Stimulated activated CD4-positive, alpha-beta T cell treated with anti-CD3 and anti-CD28 coated beads, Interleukin-2, amount 100 ng/mL, for 24 hours (primary cell): Measurements from ENCODE around the gene SNX13.
A peak's percentile ranks its signal among the peaks of the same experiment; 100 is the strongest.

Source experiments
- DNase-seq, 2 donors: peaks; one replicate each; pipeline ENCODE4 v3.0.0-alpha.2; 2020

Gene SNX13

DNA sequence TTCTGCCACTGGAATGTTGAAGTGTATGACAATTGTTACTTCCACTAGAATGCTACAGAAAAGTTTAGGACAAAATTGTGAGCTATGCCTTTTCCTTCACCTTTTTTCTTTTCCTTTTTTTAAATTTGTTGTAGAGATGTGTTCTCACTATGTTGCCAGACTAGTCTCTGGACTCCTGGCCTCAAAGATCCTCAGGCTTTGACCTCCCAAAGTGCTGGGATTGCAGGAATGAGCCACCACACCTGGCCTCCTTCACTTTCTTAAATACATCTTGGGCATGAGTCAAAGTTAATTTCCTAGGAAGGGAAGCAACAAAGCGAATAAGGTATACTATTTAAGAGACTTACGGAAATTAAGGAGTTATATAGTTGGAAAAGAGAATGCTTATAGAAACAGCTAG lies 2.7 kb upstream of the SNX13 start:
- no peak for DNase-seq

DNA sequence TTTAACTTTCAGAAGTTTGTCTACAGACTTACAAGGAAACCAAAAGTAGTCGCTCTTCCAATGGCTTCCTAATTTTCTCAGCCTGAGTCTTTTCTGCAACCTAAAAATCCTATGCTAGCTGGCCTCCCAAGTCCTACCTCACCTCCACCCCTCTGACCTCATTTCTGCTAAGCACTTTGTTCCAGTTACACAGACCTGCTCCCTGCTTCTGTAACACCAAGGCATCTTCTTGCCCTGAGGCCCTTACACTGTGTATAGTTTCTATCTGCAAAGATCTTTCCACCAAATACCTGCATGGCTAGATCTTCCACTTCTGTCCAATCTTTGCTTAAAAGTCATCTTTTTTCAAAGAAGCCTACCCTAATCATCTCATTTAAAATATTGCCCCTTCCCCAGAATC lies 1.9 kb upstream of the SNX13 start:
- no peak for DNase-seq

DNA sequence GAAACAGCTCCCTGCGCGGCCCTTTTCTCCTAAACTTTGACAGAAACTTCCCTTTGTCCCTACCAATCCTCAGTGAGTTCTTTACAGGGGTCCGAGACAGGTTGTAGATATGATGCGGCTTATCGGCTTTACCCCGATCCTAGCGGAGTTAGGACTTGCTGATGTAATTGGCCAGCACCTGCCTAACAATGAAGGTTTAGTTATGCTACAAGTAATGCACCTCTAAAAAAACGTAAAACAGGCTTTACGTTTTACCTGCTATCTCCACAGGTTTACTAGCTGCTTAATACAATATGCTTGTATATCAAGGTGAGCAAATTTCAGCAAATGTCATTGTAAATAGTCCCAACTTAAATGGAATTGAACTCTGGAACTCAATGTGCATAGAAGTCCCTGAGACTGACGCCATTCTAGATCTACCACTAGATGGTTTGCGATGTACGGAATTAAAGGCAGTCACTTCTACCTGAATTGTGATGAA lies 697 bp upstream of the SNX13 start:
- DNase-seq, result no peak

GRCh38 chr7:17939606-17940301 lies 540 bp downstream of the SNX13 start:
- DNase-seq, result peak; percentile 46 to 47

- no peak for DNase-seq
Measured at GRCh38 chr7:17939211-17939605, 1.1 kb downstream of the SNX13 start.

GRCh38 chr7:17937506-17938120 lies 2.7 kb downstream of the SNX13 start:
- no peak for DNase-seq

DNA sequence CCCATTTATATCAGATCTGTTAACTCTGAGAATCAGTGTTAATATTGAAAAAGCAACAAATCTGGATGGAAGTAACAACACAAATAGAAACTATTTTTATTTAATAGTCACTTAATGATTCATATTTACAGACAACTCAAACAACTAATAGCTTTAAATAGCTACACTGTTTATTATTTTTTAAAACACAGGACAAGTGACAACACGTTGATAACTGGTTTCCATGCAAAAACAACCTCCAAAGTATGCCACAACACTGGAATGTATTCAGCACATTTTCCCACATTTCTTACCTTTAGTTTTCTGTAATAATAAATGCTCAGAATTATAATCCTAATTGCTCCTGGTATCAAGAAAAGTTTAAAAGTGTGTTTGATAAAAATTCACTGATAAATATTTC lies 4.0 kb downstream of the SNX13 start:
- no peak for DNase-seq

DNA sequence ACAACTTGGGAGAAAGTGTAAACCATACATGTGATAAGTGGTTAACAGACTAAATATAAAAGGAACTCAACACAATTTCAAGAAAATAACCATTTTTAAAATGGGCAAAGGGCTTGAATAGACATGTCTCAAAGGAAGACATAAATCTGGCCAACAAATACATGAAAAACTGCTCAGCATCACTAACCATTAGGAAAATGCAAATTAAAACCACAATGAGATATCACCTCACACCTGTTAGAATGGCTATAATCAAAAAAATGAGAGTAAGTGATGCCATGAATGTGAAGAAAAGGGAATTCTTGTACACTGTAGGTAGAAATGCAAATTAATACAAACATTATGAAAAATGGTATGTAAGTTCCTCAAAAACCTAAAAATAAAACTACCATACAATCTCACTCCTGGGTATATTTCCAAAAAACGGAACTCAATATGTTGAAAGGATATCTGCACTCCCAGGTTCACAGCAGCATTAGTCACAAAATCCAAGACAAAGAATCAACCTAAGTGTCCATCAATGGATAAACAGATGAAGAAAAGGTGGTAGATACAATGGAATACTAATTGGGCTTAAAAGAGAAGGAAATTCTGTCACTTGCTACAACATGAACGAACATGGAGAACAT lies 5.6 kb downstream of the SNX13 start:
- no peak for DNase-seq

GRCh38 chr7:17934094-17934493 lies 6.2 kb downstream of the SNX13 start:
- DNase-seq, result no peak

- no peak for DNase-seq
Measured at GRCh38 chr7:17932770-17933169, 7.5 kb downstream of the SNX13 start.

DNA sequence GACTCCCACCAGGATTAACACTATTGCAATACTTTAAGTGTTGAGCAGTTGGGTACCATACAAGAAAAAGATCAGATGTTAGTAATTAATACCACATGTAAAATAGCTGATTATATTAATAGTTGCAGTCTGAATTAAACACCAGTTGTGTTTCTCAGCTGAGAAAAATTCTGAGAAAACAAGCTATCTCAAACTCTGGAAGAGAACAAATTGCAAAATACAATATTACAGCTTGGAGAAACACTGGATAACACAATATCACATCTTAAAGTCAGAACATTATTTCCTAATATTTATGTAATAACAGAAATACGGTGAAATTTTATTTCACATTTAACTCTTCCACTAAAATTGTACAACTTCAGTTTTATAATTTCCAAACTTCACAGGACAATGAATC lies 9.2 kb downstream of the SNX13 start:
- DNase-seq, result no peak

DNA sequence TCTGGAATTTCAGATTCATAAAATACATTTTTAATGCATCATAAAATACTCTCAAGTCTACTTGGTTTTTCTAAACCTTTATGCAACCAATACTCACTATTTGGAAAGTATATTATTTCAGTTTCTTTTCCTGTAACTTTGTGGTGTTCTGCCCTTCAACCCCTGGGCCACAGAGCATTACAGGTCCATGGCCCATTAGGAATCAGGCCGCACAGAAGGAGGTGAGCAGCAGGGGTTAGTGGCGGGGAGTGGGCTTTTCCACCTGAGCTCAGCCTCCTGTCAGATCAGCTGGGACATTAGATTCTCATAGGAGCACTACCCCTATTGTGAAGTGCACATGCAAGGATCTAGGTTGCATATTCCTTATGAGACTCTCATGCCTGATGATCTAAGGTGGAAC lies 9.7 kb downstream of the SNX13 start:
- DNase-seq, result no peak

DNA sequence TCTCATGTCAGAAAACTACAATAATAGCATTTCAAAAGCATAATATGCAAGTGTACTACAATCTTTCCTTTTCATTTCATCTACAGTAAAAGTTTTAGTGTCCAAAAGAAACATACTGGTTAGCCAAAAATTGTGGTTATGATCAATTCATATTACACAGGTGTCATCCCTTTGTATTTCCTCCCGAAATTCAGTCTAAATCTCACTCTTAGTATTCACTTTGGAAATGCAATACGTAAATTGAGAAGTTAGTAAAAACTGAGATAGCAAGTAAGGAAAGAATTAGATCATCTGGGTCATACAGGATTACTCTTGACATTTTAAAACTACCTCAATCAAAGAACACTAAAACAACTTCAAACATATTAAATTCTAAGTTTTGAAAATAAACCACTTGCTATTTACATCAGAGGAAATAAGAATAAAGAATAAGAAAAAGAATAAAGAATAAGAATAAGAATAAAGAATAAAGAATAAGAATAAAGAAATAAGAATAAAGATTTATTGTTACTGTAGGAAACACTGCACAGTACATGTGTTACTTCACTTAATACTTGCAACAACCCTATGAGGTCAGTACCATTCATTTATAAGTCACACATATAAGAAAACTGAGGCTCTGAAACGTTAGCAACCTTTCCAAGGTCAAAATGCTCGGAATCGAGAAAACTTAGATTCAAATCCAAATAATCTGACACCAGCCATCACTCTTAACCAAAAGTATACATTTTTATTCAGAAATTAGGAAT lies 10.5 kb downstream of the SNX13 start:
- no peak for DNase-seq

DNA sequence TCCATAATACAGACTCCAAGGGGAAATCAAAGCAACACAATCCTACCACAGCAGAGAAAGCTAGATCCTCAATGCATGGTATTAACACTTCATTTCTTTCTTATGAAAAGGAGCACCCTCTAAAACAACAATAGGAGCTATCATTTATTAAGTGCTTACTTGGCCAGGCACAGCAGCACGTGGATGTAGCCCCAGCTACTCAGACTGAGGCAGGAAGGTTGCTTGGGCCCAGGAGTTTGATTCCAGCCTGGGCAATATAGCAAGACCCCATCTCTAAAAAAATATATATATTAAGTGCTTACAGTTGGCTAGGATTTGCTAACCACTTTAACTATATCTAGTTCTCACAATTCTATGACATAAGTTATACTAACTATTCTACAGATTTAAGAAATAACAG lies 12.2 kb downstream of the SNX13 start:
- DNase-seq, result no peak

DNA sequence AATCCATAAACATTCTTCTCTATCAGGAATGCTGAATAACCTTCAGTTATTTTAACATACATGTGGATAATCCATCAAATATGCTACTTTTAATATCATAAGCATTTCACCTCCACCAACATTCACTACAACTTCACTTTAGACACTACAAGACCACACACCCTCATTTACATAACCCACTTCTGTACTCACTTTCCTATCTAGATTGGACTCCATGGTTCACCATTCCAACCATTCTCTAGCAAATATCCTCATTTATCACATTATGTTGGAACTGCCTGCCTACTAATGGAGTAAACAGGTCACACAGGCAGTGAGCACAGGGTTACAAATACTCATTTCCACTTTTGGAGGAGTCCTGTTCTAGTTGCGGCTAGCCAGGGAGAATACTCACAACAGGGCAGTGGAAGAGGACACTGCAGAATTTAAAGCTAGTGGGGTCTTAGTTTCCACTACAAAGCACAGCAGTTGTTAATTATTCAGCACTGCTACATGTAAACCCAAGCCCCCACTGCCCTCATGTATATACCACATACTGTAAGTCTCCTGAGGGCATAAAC lies 18.4 kb downstream of the SNX13 start:
- no peak for DNase-seq

- no peak for DNase-seq
Measured at GRCh38 chr7:17917842-17918241, 22.5 kb downstream of the SNX13 start.

DNA sequence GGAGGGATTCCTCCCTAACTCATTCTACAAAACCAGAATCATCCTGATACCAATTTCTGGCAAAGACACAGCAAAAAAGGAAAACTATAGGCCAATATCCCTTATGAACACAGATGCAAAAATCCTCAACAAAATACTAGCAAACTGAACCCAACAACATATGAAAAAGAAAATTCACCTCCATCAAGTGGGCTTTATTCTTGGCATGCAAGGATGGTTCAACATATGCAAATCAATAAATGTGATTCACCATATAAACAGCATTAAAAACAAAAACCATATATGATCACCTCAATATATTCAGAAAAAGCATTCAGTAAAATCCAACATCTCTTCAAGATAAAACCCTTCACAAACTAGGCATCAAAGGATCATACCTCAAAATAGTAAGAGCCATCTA lies 23.5 kb downstream of the SNX13 start:
- DNase-seq, result no peak

GRCh38 chr7:17915796-17916195 lies 24.5 kb downstream of the SNX13 start:
- no peak for DNase-seq

- no peak for DNase-seq
Measured at GRCh38 chr7:17915168-17915567, 25.1 kb downstream of the SNX13 start.

- DNase-seq, result no peak
Measured at GRCh38 chr7:17913250-17913649, 27.0 kb downstream of the SNX13 start.

GRCh38 chr7:17912536-17913235 lies 27.6 kb downstream of the SNX13 start:
- DNase-seq, result no peak

GRCh38 chr7:17912050-17912449 lies 28.2 kb downstream of the SNX13 start:
- no peak for DNase-seq

DNA sequence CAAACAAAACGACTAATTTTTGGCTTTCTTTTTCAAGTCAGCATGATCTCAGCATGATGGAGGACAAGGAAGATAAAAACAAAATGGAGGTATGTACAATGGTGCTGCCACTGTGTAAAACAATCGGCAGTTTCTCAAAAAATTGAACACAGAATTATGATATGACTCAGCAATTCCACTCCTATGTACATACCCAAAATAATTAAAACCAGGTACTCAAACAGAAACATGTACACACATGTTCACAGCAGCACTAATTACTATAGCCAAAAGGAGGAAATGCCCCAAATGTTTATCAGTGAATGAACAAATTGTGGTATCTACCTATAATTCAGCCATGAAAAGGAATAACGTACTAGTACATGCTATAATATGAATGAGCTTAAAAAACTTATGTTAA lies 29.9 kb downstream of the SNX13 start:
- DNase-seq, result no peak
